Measurements from ENCODE around the gene DOCK3.
"Not testable (repeated sequence)": the region's sequence is repeated elsewhere in the genome, so short reads cannot be mapped to it uniquely, and the experiment has no call there.

Gene DOCK3

DNA sequence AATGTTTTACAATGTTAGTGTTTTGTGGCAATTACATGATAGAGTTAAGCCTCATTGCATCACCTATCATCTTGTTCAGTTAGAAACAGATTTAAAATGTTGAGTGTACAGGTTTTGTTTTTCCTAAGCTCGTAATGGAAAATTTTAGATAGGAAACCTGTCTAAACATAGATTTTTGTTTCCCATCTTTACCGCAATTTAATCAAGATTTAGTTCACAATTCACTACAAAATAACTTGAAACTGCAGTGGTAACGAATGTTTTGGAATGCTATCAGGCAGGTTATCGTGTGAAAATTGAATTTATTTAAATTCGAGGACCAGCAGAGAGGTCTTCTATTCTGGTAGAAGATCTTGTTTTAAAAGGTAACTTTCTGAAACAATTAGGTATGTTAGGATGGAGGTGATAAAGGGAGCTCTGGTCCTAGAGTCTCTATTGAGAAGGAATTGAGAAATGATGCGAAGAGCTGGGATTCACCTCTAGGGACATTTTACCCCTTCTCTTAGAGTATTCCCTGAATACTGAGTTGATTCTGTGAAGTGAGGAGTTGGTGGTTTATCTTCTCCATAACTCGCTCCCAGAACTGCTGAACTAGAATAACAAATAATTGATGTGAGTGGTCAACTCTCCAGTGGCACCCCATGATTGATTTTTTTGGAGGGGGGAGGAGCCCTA lies 1.4 kb downstream of the DOCK3 start:
- no peak for DNase-seq (ENCODE audit: low spot score)

DNA sequence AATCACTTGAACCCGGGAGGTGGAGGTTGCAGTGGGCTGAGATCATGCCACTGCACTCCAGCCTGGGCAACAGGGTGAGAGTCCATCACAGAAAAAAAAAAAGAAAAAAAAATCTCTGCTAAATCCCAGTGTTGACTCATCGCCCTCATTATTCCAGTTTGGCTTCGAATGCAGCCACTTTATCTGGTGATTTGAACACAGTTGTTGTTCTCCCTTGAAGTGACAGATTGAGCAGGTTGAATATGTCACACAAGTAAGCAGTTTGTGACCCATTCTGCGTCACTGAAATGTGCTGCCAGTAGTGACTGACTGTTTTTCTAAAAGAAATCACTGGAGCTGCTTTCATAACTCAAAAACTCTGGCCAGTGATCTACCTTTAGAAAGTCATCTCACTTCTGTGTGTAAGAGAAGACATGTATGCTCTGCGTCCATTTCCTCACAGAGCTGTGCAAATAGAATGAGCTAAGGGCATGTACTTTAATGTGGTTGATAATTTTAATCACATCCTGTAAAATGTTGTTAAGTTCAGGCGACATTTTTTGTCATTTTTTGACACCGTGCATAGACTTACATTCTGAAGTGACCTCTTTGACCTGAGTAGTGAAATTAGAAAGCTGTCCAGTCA lies 12.5 kb downstream of the DOCK3 start:
- DNase-seq (ENCODE audit: low spot score) = no peak

DNA sequence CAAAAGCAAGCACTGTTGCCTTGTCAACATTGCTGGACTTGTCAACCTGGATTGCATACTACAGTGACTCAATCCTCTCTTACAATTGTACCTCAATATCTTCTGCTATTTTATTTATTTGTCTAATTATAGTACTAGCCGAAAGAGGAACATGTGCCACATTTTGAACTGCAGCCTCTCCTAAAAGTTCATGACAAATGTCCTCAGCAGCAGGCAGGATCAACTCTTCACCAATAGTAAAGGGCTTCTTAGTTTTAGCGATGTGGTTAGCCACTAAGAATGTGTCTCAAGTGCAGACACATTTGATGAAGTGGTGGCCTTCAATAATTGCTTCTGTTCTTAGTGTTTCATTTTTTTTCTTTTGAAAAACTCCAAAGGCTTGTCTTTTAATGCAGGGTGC lies 13.2 kb downstream of the DOCK3 start:
- DNase-seq (ENCODE audit: low spot score) = no peak

DNA sequence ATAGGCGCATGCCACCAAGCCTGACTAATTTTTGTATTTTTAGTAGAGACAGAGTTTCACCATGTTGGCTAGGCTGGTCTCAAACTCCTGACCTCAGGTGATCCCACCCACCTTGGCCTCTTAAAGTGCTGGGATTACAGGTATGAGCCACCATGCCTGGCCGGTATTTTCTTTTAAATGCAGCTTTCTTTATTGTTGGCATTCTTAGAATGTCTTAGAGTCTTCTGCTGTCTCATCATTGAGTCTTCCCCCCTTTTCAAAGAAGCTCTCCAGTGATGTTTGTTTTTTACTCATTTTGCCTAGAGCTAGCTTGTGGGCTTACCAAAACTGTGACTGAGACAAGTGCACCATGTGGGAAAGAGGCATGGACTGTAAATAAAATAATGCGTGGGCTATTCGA lies 13.9 kb downstream of the DOCK3 start:
- DNase-seq (ENCODE audit: low spot score) = not testable (repeated sequence)

DNA sequence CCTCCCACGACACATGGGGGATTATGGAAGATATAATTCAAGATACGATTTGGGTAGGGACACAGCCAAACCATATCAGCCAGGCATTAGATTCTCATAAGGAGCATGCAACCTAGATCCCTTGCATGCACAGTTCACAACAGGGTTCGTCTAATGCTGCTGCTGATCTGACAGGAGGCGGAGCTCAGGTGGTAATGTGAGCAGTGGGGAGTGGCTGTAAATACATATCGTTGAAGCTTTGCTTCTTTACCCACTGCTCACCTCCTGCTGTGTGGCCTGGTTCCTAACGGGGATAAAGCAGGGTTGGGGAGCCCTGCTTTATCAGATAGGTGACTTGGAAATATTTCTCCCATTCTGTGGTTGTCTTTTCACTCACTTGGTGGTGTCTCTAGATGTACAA lies 14.8 kb downstream of the DOCK3 start:
- no peak for DNase-seq (ENCODE audit: low spot score)

DNA sequence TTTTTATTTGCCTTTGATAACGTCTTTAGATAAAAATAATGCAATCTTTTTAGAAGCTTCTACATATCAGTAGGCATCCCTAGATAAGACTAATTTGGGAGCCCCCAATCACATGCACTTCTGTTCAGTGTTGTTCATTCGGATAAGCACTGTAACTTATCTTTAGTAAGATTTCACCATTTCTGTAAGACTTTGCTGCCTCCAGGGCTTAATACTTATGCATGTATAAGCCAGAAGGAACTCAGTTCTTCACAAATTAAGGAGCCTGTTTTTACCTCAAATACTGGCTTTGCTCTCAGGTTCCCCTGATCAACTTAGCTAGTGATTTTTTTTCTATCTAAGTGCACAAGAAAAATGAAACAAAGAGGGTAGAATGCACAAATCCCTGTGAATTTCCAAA lies 20.3 kb downstream of the DOCK3 start:
- no peak for DNase-seq (ENCODE audit: low spot score)

DNA sequence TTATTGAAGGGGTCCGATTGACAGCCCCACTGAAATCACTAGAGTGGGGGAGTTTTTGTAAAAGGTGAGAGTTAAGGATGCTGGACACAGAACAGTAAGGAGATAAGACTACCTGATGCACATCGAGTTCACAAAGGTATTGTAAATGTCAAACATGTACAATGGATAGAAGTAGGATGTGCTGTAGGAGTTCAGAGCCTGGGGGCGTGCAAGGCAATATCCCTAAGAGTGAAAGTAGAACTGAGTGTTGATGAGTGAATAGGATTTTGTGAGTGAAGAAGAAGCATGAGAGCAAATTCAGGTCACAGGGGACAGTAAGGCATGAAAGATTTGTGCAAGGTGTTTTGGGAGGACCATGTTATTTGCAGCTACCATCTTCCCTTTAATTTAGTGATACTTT lies 21.5 kb downstream of the DOCK3 start:
- no peak for DNase-seq (ENCODE audit: low spot score)

DNA sequence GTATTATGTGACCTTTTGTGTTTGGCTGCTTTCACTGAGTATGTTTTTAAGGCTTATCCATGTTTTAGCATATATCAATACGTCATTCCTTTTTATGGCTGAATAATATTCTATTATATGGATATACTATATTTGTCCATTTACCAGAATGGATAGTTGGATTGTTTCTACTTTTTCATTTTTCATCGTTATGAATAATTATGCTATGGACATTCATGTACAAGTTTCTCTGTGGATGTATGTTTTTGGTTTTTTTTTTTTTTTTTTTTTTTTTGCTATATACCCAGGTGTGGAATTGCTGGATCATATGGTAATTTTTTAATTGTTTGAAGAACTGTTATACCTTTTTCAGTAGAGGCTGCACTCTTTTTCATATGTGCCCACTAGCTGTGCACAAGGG lies 23.5 kb downstream of the DOCK3 start:
- DNase-seq (ENCODE audit: low spot score) = no peak

DNA sequence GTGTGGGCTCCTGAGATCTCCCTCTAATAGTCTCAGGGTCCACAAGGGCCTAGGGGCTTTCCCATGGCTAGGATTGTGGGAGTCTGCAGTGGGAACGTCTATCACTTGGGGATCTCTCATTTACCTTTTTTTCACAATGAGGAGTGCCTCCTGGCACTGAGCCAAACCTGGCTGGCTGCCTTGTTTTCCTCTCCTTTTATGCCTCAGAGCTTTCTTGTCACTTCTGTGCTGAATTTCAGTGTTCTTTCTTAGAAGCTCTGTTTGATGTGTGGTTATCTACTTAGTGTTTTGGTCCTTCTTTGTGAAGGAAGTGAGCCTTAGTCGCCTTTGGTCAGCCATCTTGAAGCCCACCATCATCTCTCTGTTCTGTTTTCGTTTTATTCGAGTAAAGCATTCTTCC lies 33.9 kb downstream of the DOCK3 start:
- DNase-seq (ENCODE audit: low spot score) = no peak

DNA sequence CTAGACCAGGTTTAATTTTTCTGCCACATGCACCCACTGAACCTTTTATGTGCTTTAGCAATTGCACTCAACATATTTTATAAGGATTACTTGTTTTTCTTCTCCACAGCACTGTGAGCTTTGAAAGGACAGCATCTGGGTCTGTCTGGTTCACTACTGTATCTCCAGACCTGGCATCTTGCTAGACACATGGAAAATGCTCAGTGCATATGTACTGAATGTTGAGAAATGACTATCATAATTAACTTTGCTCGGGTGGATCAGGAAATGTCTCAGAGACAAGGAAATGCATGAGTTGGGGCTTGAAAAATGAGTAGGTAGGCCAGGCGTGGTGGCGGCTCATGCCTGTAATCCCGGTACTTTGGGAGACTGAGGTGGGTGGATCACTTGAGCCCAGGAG lies 40.2 kb downstream of the DOCK3 start:
- no peak for DNase-seq (ENCODE audit: low spot score)

DNA sequence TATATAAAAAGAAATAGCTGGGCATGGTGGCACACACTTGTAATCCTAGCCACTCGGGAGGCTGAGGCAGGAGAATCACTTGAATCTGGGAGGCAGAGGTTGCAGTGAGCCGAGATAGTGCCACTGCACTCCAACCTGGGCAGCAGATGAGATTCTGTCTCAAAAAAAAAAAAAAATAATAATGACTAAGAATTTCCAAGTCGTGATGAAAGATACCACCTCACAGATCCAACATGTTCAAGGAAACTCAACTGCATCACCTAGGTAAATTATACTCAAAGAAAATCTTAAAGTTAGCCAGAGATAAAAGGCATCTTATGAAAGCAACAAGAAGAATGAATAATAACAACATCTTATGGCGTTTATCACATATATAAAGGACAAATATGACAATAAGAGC lies 50.1 kb downstream of the DOCK3 start:
- no peak for DNase-seq (ENCODE audit: low spot score)

DNA sequence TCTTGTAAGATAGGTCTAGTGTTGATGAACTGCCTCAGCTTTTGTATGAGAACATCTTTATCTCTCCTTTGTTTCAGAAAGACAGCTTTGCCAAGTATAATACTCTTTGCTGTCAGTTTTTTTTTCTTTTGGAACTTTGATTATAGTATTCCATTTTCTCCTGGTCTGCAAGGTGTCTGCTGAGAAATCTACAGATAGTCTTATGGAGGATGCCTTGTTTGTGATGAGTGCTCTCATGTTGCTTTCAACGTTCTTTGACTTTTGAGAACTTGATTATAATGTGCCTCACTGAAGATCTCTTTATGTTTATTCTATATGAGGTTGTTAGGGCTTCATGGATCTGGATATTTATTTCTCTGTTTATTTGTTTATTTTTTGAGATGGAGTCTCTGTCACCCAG lies 60.3 kb downstream of the DOCK3 start:
- DNase-seq (ENCODE audit: low spot score) = no peak

DNA sequence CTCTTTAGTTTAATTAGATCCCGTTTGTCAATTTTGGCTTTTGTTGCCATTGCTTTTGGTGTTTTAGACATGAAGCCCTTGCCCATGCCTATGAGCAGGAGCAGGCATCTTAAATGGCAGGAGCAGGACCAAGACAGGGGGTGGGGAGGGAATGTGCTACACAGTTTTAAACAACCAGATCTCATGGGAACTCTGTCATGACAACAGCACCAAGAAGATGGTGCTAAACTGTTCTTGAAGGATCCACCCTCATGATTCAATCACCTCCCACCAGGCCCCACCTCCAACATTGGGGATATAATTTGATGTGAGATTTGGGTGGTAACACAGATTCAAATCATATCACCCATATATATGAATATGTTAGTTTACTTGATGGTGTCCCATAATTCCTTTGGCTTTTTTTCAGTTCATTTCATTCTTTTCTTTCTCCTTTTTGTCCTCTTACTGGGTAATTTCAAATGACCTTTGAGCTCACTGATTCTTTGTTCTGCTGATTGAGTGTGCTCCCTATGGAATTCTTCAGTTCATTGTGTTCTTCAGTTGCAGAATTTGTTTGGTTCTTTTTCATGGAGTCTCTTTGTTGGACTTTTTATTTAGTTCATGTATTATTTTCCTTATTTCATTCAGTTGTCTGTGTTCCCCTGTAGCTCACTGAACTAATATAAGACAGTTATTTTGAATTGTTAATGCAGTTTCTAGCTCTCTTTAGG lies 62.6 kb downstream of the DOCK3 start:
- DNase-seq (ENCODE audit: low spot score) = no peak

DNA sequence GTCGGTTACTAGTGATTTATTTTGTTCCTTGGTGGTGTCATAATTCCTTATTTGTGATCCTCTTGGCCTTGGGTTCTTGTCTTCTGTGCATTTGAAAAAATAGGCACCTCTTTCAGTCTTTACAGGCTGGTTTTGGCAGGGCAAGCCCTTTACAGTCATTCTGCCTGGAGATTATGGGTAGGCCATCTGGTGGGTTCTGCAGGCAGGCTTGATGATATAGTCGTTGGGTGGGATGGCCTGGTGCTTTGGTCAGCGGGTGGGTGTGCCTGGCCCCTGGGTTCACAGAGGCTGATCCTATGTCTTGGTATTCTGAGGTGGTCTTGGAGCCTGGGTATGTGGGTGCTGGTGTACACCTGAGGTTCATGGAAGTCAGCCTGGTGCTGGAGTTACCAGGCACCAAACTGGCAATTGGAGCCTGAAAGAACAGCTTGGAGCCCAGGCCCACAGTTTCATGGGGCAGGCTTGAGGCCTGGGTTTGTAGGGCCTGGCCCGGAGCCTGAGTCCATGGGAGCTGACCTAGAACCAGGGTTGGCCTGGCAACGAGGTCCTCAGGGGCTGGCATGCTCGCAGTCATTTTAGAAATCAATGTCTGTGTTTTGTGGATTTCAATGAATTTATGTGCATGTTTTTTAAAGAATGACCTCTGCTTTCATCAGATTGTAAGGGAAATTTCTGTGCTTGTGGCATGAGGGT lies 63.3 kb downstream of the DOCK3 start:
- no peak for DNase-seq (ENCODE audit: low spot score)

DNA sequence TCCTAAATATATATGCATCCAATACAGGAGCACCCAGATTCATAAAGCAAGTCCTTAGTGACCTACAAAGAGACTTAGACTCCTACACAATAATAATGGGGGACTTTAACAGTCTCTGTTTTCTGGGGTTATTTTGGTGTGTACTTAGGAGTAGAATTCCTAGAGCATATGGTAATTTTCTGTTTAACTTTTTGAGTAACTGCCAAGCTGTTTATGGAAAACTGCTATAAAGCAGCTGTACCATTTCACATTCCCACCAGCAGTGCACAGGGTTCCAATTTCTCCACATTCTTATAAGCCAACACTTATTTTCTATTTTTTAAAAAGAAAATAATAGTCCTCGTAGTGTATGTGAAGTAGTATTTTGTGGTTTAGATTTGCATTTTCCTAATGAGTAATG lies 68.9 kb downstream of the DOCK3 start:
- DNase-seq (ENCODE audit: low spot score) = no peak

DNA sequence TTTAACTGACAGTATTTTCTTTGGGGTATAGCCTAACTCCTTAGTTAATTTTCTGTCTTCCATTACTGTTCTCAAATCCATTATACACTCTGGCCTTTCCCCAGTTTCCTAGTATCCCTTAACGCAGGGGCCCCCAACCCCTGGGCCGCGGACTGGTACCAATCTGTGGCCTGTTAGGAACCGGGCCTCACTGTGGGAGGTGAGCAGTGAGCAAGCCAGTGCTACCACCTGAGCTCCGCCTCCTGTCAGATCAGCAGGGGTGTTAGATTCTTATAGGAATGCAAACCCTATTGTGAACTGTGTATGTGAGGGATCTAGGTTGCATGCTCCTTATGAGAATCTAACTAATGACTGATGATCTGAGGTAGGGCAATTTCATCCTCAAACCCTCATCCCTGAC lies 75.1 kb downstream of the DOCK3 start:
- no peak for DNase-seq (ENCODE audit: low spot score)

DNA sequence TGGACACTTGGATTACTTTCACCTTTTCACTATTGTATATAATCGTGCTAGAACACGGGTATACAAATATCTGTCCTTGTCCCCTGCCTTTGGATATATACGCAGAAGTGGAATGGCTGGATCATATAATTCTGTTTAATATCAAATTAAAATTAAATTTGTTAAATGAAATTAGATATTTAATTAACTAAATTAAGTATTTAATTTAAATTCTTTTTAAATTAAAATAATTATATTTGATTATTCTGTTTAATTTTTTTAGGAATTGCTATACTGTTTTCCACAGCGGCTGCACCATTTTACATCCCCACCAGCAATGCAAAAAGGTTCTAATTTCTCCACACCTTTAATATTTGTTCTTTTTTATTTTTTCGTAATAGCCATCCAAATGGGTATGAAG lies 84.3 kb downstream of the DOCK3 start:
- DNase-seq (ENCODE audit: low spot score) = no peak

DNA sequence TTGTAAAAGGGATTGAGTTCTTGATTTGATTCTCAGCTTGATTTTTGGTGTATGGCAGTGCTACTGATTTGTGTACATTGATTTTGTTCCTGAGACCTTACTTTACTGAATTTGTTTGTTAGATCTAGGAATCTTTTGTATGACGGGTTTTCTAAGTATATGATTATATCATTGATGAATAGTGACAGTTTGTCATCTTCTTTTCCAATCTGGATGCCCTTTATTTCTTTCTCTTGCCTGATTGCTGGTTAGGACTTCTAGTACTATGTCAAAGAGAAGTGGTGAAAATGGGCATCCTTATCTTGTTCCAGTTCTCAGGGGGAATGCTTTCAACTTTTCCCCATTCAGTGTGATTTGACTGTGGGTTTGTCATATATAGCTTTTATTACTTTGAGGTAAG lies 103.0 kb downstream of the DOCK3 start:
- DNase-seq (ENCODE audit: low spot score) = no peak

DNA sequence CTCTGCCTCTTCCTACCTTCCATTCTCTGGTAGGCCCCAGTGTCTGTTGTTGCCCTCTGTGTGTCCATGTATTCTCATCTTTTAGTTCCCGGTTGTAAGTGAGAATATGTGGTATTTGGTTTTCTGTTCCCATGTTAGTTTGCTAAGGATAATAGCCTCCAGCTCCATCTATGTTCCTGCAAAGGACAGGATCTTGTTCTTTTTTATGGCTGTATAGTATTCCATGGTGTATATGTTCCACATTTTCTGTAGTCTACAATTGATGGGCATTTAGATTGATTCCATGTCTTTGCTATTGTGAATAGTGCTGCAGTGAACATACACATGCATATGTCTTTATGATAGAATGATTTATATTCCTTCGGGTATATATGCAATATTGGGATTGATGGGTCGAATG lies 107.0 kb downstream of the DOCK3 start:
- not testable (repeated sequence) for DNase-seq (ENCODE audit: low spot score)

DNA sequence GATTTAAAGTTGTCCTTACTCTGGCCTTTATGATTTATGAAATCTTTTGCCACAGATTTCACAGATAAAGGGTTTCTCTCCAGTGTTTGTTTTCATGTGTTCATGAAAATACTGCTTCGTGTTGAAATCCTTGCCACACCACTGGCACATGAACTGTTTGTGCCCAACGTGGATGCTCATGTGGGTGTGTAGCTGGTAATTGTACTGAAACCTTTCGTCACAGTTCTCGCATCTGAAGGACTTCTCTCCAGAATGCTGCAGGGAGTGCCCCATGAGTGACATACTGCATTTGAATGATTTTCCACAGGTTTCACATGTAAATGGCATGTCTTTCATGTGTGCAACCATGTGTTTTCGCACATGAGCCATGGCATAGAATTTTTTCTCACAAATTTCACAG lies 111.9 kb downstream of the DOCK3 start:
- DNase-seq (ENCODE audit: low spot score) = no peak

DNA sequence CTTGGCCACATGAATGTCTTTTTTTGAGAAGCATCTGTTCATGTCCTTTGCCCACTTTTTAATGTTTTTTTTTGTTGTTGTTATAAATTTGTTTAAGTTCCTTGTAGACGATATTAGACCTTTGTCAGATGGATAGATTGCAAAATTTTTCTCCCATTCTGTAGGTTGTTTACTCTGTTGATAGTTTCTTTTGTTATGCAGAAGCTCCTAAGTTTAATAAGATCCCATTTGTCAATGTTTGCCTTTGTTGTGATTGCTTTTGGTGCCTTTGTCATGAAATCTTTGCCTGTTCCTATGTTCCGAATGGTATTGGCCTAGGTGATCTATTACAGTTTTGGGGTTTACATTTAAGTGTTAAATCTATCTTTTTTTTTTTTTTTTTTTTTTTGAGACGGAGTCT lies 116.2 kb downstream of the DOCK3 start:
- DNase-seq (ENCODE audit: low spot score) = not testable (repeated sequence)

DNA sequence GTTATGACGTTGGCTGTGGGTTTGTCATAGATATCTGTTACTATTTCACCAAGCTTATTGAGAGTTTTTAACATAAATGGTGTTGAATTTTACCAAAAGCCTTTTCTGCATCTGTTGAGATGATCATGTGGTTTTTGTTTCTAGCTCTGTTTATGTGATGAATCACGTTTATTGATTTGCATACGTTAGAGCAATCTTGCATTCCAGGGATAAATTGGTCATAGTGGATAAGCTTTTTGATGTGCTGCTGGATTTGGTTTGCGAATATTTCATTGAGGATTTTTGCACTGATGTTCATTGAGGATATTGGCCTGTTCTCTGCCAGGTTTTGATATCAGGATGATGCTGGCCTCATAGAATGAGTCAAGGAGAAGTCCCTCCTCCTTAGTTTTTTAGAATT lies 117.8 kb downstream of the DOCK3 start:
- DNase-seq (ENCODE audit: low spot score) = no peak

DNA sequence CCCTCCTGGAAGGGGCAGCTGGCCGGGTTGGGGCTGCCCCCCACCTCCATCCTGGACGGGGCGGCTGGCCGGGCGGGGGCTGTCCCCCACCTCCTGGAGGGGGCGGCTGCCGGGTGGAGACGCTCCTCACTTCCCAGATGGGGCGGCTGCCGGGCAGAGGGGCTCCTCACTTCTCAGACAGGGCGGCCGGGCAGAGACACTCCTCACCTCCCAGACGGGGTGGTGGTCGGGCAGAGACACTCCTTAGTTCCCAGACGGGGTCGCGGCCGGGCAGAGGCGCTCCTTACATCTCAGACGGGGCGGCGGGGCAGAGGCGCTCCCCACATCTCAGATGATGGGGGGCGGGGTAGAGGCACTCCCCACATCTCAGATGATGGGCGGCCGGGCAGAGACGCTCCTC lies 129.1 kb downstream of the DOCK3 start:
- not testable (repeated sequence) for DNase-seq (ENCODE audit: low spot score)
